HUES64 (cell line): Measurements from ENCODE around the gene TRHDE.

ENCODE experiments used
- H3K27ac ChIP-seq: 2 replicates; pipeline ENCODE4 v1.7.0; 2013; ENCODE audit warnings: low read depth, low read length, inconsistent platforms
- H3K27me3 ChIP-seq: 2 replicates; pipeline ENCODE4 v1.6.1; 2013; ENCODE audit warnings: mild to moderate bottlenecking, low read length; ENCODE audit not compliant: insufficient read depth
- H3K36me3 ChIP-seq: 2 replicates; pipeline ENCODE4 v1.6.1; 2013; ENCODE audit warnings: mild to moderate bottlenecking, low read length; ENCODE audit not compliant: insufficient read depth
- H3K4me1 ChIP-seq: 2 replicates; pipeline ENCODE4 v1.6.1; 2013; ENCODE audit warnings: mild to moderate bottlenecking, low read length, moderate library complexity; ENCODE audit not compliant: insufficient read depth
- H3K4me3 ChIP-seq: 2 replicates; pipeline ENCODE4 v1.5.1; 2013; ENCODE audit warnings: mild to moderate bottlenecking, low read length, moderate library complexity
- H3K9ac ChIP-seq: 2 replicates; pipeline ENCODE4 v1.6.1; 2013; ENCODE audit warnings: mild to moderate bottlenecking, low read depth, low read length
- H3K9me3 ChIP-seq: 2 replicates; pipeline ENCODE4 v1.6.1; 2013; ENCODE audit warnings: low read depth, low read length; ENCODE audit not compliant: insufficient read depth
- WGBS: fragments of 150-250, 120-280 bp; methylation state at CpG from one replicate; pipeline ENCODE4 v1.1.7; 2013; ENCODE audit warnings: missing lambda C conversion rate; 5-methylcytosine and 5-hydroxymethylcytosine counted together

The TRHDE gene

GRCh38 chr12:72560003-72560769 is 288.0 kb downstream of the TRHDE start:
- WGBS: 98% methylated on average over 3 of the region's 4 CpGs
- no peaks in the 10 kb centered on the region for H3K36me3 ChIP-seq
- no peaks in the 10 kb centered on the region for H3K4me1 ChIP-seq

GRCh38 chr12:72570601-72571000 is 298.4 kb downstream of the TRHDE start:
- no peak overlapping the region for H3K27ac ChIP-seq
- no peak overlapping the region for H3K4me3 ChIP-seq
- H3K9me3 ChIP-seq: no peaks in the 10 kb centered on the region
- 78% methylated on average over 6 of the region's 7 CpGs for WGBS
- H3K36me3 ChIP-seq: no peaks in the 10 kb centered on the region
- H3K4me1 ChIP-seq: peaks cover 4% of the 10 kb centered on the region; the same call in 1 of the 2 replicates
- H3K9ac ChIP-seq: no peak overlapping the region
- H3K27me3 ChIP-seq: no peaks in the 10 kb centered on the region

More at GRCh38 chr12:72560003-72560769, 288.0 kb downstream of the TRHDE start:
- Histone ChIP-seq H3K27ac (no peak overlapping the region), H3K4me3 (no peak overlapping the region), H3K27me3 (no peaks in the 10 kb centered on the region), H3K9ac (no peak overlapping the region), H3K9me3 (no peaks in the 10 kb centered on the region)

GRCh38 chr12:72574138-72574537 is 302.0 kb downstream of the TRHDE start:
- H3K36me3 ChIP-seq: no peaks in the 10 kb centered on the region
- no peaks in the 10 kb centered on the region for H3K9me3 ChIP-seq
- peaks cover 4% of the 10 kb centered on the region; the same call in 1 of the 2 replicates for H3K4me1 ChIP-seq
- no peak overlapping the region for H3K4me3 ChIP-seq
- H3K27ac ChIP-seq: no peak overlapping the region
- WGBS: 100% methylated on average over 1 of the region's 2 CpGs
- no peaks in the 10 kb centered on the region for H3K27me3 ChIP-seq
- no peak overlapping the region for H3K9ac ChIP-seq

GRCh38 chr12:72578327-72578726 is 306.2 kb downstream of the TRHDE start:
- H3K27me3 ChIP-seq: no peaks in the 10 kb centered on the region
- 88% methylated on average over 2 of the region's 3 CpGs for WGBS
- H3K4me1 ChIP-seq: no peaks in the 10 kb centered on the region
- no peaks in the 10 kb centered on the region for H3K9me3 ChIP-seq
- H3K9ac ChIP-seq: no peak overlapping the region
- no peaks in the 10 kb centered on the region for H3K36me3 ChIP-seq
- H3K4me3 ChIP-seq: no peak overlapping the region
- H3K27ac ChIP-seq: no peak overlapping the region

GRCh38 chr12:72586456-72586855 is 314.3 kb downstream of the TRHDE start:
- H3K36me3 ChIP-seq: no peaks in the 10 kb centered on the region
- no peak overlapping the region for H3K9ac ChIP-seq
- H3K9me3 ChIP-seq: no peaks in the 10 kb centered on the region
- H3K4me1 ChIP-seq: peaks cover 7% of the 10 kb centered on the region; the same call in 1 of the 2 replicates
- 48% methylated on average over 3 of the region's 3 CpGs for WGBS
- no peaks in the 10 kb centered on the region for H3K27me3 ChIP-seq
- H3K27ac ChIP-seq: no peak overlapping the region
- H3K4me3 ChIP-seq: no peak overlapping the region

GRCh38 chr12:72602581-72602980 is 330.4 kb downstream of the TRHDE start:
- H3K36me3 ChIP-seq: no peaks in the 10 kb centered on the region
- H3K27me3 ChIP-seq: no peaks in the 10 kb centered on the region
- H3K9me3 ChIP-seq: peaks cover 22% of the 10 kb centered on the region
- H3K27ac ChIP-seq: no peak overlapping the region
- no peak overlapping the region for H3K4me3 ChIP-seq
- no peak overlapping the region for H3K9ac ChIP-seq
- no peaks in the 10 kb centered on the region for H3K4me1 ChIP-seq

- Histone ChIP-seq H3K27ac (no peak overlapping the region), H3K4me1 (peaks cover 17% of the 10 kb centered on the region), H3K9me3 (peaks cover 16% of the 10 kb centered on the region), H3K4me3 (no peak overlapping the region), H3K27me3 (no peaks in the 10 kb centered on the region), H3K36me3 (no peaks in the 10 kb centered on the region), H3K9ac (no peak overlapping the region)
- WGBS: 95% methylated on average over 2 of the region's 2 CpGs
Measured at GRCh38 chr12:72605975-72606374, 333.8 kb downstream of the TRHDE start.

GRCh38 chr12:72610342-72610741 is 338.2 kb downstream of the TRHDE start:
- 0 out of 2 replicates have a peak, but pooled peaks cover 7% of the 10 kb centered on the region for H3K9me3 ChIP-seq
- no peaks in the 10 kb centered on the region for H3K36me3 ChIP-seq
- WGBS: 92% methylated on average over 10 of the region's 10 CpGs
- H3K4me3 ChIP-seq: no peak overlapping the region
- peak overlapping the region; percentile 3; the same call in 1 of the 2 replicates for H3K9ac ChIP-seq
- no peak overlapping the region for H3K27ac ChIP-seq
- peaks cover 46% of the 10 kb centered on the region for H3K4me1 ChIP-seq
- no peaks in the 10 kb centered on the region for H3K27me3 ChIP-seq

- Histone ChIP-seq H3K36me3 (no peaks in the 10 kb centered on the region), H3K9ac (peak overlapping the region; percentile 47), H3K4me1 (peaks cover 46% of the 10 kb centered on the region), H3K27me3 (no peaks in the 10 kb centered on the region), H3K4me3 (no peak overlapping the region), H3K27ac (peak overlapping the region; percentile 64), H3K9me3 (0 out of 2 replicates have a peak, but pooled peaks cover 7% of the 10 kb centered on the region)
- WGBS: 95% methylated on average over 1 of the region's 1 CpG
Measured at GRCh38 chr12:72610854-72611358, 338.7 kb downstream of the TRHDE start.

- peak overlapping the region; percentile 75 for H3K27ac ChIP-seq
- H3K4me1 ChIP-seq: peaks cover 46% of the 10 kb centered on the region
- 0 out of 2 replicates have a peak, but pooled peaks cover under 1% of the 10 kb centered on the region for H3K9me3 ChIP-seq
- WGBS: 14% methylated on average over 1 of the region's 2 CpGs
- H3K4me3 ChIP-seq: no peak overlapping the region
- peak overlapping the region; percentile 27 for H3K9ac ChIP-seq
- no peaks in the 10 kb centered on the region for H3K27me3 ChIP-seq
- H3K36me3 ChIP-seq: no peaks in the 10 kb centered on the region
Measured at GRCh38 chr12:72612171-72612570, 340.0 kb downstream of the TRHDE start.

- peaks cover 2% of the 10 kb centered on the region; the same call in 1 of the 2 replicates for H3K4me1 ChIP-seq
- no peak overlapping the region for H3K27ac ChIP-seq
- H3K27me3 ChIP-seq: no peaks in the 10 kb centered on the region
- H3K9ac ChIP-seq: no peak overlapping the region
- 94% methylated on average over 3 of the region's 6 CpGs for WGBS
- no peaks in the 10 kb centered on the region for H3K36me3 ChIP-seq
- H3K4me3 ChIP-seq: no peak overlapping the region
- H3K9me3 ChIP-seq: no peaks in the 10 kb centered on the region
Measured at GRCh38 chr12:72618764-72619163, 346.6 kb downstream of the TRHDE start.
